ENCODE measurements around the gene MXD3.
"Not testable (repeated sequence)": the region's sequence is repeated elsewhere in the genome, so short reads cannot be mapped to it uniquely, and the experiment has no call there.

The MXD3 gene

DNA sequence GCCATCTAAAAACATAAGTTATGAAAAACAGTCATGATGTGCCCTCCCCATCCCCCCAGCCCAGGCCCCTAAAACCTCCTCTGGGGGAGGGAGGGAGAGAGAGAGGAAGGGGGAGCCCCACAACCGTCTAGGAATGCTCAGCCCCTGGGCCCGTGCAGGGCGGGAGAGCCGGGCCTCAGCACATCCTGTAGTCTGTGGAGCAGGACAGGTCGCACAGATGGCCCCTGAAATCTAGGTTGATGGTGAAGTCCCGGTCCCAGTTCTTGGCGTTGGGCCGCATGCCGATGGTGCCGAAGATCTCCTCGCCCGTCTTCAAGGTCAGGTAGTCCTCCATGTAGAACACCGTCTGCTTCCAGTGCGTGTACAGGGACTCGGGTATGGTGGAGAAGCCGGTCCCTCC lies 46.3 kb downstream of the MXD3 start:
- DNase-seq (ENCODE audit: low read depth in 2 of 2) = no peak

DNA sequence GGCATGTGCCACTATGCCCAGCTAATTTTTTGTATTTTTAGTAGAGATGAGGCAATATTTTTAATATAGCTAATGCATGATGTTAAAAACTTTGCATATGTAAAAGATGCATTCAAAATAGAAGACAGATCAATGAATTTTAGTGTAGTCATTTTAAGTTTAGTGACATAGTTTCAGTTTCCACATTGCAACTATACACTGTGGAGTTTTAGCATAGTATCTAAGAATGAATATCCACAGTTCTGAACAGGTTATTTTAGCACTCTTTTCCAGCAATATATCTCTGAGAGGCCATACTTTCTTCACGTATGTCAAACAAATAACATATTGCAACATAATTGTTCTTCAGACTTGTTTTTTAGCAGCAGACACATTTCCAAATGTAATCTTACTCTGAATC lies 47.5 kb downstream of the MXD3 start:
- DNase-seq (ENCODE audit: low read depth in 2 of 2) = no peak

DNA sequence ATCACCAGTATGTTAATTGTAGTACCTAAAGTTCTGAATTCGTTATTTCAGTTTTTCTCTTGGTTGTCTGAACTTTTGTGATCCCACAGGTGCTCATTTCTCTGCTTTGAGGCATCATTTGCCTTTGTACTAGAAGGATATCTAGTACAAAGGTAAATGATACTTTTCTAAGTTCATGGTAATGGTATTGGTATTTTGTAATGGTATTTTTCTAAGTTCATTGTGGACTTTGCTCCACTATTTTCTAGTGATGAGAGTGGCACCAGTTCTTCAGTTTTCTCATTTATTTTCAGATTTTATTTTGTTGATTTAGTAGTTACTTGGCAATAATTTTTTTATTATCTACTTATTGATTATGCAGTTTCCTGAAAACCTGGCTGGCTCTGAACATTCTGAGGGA lies 50.2 kb downstream of the MXD3 start:
- no peak for DNase-seq (ENCODE audit: low read depth in 2 of 2)

DNA sequence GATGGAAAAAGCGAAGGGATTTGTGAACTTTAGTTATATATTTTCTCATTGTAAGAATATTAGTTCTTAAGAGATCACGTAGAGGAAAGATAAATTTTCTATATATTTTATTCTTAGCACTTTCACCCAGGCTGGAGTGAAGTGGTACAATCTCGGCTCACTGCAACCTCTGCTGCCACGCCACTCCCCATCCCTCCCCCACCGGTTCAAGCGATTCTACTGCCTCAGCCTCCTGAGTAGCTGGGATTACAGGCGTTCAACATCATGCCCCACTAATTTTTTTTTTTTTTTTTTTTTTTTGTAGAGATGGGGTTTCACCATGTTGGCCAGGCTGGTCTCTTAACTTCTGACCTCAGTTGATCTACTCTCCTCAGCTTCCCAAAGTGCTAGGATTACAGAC lies 50.7 kb downstream of the MXD3 start:
- DNase-seq (ENCODE audit: low read depth in 2 of 2) = no peak

DNA sequence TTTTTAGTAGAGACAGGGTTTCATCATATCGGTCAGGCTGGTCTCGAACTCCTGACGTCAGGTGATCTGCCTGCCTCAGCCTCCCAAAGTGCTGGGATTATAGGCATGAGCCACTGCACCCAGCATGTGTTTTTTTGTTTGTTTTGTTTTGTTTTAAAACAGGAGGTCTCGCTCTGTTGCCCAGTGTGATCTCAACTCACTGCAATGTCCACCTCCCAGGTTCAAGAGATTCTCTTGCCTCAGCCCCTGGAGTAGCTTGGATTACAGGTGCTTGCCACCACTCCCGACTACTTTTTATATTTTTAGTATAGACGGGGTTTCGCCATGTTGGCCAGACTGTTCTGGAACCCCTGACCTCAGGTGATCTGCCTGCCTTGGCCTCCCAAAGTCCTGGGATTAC lies 53.0 kb downstream of the MXD3 start:
- DNase-seq (ENCODE audit: low read depth in 2 of 2) = not testable (repeated sequence)
